CD1c-positive myeloid dendritic cell (primary cell): Measurements from ENCODE around the gene NEURL3.
"Not testable (repeated sequence)": the region's sequence is repeated elsewhere in the genome, so short reads cannot be mapped to it uniquely, and the experiment has no call there.

Experiments
- DNase-seq: peaks from one replicate; pipeline ENCODE4 v3.0.0-alpha.2; 2016; ENCODE audit errors: extremely low spot score

The NEURL3 gene

GRCh38 chr2:96505231-96505889 lies at the start of gene NEURL3:
Gene NEURL3 (minus strand): TSS chr2:96505357. CDS start chr2:96505286, 71 bp downstream.
- DNase-seq: peak; percentile 28

GRCh38 chr2:96554293-96555145 lies 49.4 kb upstream of the NEURL3 start:
- peak; percentile 76 for DNase-seq

GRCh38 chr2:96553957-96554292 lies 48.8 kb upstream of the NEURL3 start:
- DNase-seq: not testable (repeated sequence)

DNA sequence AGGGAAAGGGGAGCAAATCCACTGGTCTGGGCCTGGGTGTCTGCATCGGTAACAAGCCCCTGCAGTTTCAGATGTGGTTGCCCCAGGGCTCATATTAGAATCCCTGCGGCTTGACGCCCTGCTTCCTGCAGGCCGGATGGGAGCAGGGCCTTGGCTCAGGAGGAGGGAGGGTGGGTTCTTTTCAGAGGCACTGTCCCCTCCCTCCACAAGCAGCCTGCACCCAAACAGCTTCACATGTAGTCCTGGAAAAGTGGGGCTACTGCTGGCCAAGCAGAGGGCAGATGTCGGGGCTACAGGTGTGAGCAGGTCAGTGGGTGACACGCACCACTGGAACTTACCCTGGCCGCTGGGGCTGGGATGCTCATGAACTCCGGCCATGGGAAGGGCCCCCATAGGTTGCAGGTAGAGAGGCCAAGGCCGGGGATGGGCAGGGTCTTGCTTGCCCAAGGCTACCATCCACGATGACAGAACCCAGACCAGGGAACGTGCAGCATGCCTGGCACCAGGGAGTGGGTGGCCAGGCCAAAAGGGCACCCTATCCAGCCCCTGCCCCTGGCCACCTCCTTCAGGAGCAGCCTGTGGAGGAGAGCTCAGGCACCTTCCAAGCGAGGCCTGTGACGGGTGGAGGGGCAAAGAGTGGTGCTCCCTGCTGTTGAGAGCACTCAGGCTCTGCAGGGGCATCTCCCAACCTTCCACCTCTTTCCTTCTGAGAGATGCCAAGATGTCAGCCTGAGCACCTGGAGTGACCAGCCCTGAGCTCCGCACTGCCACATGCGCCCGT lies 48.2 kb upstream of the NEURL3 start:
- DNase-seq: no peak

DNA sequence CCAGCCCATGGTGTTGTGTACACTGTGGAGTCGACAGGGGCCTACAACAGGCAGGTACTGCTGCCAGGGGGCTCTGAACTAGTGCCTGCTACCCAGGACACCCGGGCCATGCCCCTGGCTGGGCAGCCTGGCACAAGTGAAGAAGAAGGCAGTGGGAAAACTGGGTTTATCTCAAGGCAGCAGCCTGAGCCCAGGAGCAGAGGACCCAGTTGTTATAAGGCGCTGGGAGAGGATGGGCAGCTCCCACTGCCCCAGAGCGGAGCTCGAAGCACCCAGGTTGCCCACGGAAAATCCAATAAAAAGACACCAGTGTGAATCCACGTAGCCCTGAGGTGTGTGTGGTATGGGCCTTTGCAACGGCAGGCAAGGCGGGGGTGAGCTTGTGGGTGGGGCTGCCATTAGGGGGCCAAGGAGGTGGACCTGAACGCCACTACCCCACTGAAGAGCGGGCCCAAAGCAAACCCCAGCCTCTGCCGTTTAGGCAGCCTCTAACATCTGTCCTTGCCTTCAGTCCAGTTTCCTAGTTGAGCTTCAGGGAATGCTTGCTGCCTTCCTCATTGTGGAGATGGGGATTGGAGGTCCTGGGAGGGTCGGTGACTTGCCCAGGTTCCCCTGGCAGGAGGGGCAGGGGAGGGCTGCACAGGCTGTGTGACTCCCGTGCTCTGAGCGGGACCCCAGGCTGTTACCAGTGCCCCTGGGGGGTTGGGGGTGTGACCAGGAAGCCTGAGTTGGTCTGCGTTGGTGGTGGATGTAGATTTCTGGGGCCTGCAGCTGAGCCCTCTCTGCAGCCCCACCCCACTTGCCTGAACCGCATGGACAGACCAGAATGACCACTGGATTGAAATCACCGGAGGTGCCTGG lies 47.4 kb upstream of the NEURL3 start:
- DNase-seq: no peak

DNA sequence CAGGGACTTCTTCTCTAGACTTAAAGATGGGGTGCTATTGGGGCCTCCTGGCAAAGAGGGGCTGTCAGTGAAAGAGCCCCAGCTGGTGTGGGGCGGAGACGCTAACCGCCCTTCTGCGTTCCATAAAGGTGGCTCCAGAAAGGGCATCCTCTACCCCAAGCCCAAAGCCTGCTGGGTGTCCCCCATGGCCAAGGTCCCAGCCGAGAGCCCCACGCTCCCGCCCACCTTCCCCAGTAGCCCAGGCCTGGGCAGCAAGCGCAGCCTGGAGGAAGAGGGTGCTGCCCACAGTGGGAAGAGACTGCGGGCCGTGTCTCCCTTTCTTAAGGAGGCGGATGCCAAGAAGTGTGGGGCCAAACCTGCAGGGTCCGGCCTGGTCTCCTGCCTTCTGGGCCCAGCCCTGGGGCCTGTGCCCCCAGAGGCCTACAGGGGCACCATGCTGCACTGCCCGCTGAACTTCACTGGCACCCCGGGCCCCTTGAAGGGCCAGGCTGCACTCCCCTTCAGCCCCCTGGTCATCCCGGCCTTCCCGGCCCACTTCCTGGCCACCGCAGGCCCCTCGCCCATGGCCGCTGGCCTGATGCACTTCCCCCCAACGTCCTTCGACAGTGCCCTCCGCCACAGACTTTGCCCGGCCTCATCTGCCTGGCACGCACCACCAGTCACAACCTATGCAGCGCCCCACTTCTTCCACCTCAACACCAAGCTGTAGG lies 46.6 kb upstream of the NEURL3 start:
- no peak for DNase-seq

GRCh38 chr2:96550787-96551604 lies 45.8 kb upstream of the NEURL3 start:
- no peak for DNase-seq

DNA sequence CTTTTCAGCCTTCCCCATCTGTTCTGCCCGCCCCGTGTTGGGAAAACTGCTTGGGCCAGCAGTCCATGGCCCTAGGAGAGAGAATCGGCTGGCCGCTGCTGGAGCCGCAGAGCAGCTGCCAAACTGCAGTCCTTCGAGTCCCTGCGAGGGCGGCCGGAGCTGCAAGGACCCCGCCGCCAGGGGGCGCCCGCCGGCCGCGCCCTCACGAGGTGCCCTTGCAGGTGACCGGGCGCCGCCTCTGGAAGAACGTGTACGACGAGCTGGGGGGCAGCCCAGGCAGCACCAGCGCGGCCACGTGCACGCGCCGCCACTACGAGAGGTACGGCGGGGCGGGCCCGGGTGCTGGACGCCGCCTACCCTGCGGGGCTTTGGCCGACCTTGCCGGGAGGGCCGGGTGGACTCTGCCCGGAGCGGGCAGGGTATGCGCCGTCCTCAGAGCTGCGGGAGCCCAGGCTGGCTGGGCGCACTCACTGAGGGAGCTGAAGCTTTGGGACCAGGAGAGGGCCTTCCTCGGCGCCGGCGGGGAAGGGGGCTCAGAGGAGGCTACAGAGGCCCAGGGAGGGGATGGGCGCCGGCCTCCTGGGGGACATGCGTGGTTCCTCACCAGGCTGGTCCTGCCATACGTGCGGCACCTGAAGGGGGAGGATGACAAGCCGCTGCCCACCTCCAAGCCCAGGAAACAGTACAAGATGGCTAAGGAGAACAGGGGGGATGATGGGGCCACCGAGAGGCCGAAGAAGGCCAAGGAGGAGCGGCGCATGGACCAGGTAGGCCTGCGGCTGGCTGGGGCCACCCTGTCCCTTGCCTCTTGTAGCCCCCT lies 45.0 kb upstream of the NEURL3 start:
- DNase-seq: no peak

DNA sequence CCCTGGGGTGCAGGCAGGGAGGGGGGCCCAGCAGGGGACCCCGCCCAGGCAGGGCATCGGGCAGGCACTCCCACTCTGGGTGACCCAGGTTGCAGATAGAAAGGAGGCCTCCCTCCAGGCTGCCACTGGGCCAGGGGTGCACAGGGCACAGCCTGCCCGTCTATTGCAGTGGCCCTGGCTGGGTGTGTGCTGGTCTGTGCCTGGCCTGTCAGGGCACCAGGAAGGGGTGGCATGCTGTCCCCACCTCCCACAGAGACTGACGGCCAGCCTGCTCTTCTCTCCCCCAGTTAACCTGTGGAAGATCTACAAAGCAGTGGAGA lies 44.3 kb upstream of the NEURL3 start:
- DNase-seq: no peak

DNA sequence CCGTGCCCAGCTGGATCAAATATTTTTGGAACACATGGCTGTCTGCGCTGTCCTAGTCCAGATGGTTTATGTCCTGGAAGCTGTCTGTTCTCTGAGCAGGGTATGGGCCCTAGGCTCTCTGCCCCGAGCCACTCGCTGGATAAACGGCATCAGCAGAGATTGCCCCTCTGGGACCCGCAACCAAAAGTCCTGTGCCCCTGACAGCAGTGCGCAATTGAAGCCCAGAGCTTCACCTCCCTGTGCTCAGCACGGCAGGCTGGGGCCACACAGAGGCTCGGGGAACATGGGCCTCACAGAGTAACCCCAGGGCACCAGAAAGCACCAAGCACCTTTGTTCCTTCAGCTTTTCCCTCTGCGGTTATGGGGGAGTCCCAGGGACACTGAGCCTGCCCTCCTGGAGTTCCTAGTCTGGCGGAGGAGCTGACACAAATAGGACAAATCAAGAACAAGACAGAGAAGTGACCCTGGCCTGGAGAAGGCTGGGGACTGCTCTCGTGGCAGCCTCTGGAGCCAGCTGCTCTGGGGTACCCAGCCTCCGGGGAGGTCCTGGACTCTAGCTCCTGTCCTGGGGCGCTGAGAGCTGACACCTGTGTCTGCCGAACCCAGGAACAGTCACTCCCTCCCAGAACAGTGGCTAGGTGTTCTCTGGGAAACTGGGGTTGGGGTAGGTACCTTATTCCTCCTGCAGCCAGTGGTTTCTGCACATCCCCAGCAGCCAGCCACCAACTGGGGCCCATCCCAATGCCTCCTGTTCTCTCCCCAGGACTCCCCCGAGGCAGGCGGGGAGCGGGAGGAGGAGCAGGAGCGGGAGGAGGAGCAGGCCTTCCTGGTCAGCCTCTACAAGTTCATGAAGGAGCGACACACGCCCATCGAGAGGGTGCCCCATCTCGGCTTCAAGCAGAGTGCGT lies 43.7 kb upstream of the NEURL3 start:
- DNase-seq: no peak

DNA sequence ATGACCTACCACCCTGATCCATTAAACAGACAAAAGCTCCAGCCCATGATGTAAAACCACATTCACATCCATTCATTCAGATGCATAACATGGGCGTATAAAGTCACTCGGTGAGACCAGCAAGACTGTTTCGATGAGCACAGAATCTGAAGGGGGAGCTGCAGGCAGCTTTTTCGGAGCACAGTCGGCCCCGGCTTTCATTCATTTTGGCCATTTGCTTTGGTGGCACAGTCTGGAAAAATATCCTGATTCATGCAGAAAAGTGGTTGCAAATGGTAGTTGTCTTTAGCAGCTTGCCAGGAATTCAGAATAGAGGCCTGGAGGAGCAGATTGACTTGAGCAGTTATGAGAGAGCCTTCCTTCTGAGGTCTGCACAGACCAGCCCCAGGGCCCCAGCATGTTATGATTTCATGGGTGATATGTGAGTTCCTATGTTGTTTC lies 42.6 kb upstream of the NEURL3 start:
- DNase-seq: no peak

GRCh38 chr2:96547203-96547641 lies 42.1 kb upstream of the NEURL3 start:
- DNase-seq: no peak

DNA sequence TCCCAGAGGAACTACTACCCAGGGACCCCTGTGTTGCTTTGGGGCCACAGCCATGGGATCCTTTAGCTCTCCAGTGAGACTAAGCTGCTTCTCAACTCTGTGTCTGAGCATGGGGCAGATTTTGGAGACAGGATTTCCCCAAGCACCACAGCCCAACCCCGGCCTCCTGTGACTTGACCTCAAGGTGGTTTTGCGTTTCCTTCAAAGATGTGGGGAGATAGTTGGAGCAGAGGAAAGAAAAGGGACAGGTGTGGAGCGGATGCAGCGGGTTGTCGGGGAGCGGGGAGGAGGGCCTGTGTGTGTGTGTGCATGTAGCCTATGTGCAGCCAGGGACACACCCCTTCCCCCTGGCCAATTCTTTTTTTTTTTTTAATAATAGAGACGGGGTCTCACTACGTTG lies 41.6 kb upstream of the NEURL3 start:
- DNase-seq: no peak

- DNase-seq: no peak
These were observed 41.2 kb upstream of the NEURL3 start for GRCh38 chr2:96546321-96546720.

- no peak for DNase-seq
These were observed 37.3 kb upstream of the NEURL3 start for GRCh38 chr2:96542357-96542977.

GRCh38 chr2:96541398-96542152 lies 36.4 kb upstream of the NEURL3 start:
- DNase-seq: no peak

GRCh38 chr2:96540136-96540535 lies 35.0 kb upstream of the NEURL3 start:
- DNase-seq: no peak
